ENCODE data around the gene PFKL. TPM values are rescaled to one million over a fixed set of nuclear protein-coding genes. Genes with fewer than 3 reads are reported as not detected.

PFKL gene
- polyA plus RNA-seq, 2 donors, result 85.7 to 96.4 TPM

DNA sequence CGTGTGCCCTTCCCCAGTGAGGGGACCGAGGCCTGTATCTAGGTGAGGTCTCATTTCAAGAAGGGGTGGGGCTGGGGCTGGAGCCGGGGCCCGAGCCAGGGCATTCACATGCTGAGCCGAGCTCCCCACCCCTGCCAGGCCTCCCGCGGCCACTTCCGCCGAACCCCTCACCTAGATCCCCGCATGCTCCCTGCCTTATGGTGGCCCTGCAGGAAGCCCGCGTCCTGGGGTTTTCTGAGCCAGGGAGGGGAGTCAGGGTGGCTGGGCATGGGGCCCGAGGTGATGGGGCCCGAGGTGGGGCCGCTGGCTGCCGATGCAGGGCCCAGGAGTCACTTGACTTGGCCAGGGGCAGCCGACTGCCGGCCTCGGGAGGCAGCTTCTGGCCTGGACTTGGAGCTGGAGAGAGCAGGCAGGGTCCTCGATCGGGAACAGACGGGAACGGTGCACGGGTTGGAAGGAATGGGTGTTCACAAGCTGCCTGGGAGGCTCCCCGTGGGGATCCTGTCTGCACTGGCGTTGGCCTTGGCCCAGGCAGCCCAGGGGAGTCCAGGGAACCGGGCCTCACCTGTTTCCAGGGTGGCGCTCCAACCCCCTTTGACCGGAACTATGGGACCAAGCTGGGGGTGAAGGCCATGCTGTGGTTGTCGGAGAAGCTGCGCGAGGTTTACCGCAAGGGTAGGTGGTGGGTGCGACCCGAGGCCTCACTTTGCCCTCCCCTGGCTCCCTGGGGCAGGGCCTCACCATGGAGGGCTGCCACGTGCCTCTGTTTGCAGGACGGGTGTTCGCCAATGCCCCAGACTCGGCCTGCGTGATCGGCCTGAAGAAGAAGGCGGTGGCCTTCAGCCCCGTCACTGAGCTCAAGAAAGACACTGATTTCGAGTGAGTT, 25.8 kb downstream of the PFKL start:
- WGBS, 2 donors, result 84 to 85% methylated on average over 42 to 44 of the region's 44 CpGs

DNA sequence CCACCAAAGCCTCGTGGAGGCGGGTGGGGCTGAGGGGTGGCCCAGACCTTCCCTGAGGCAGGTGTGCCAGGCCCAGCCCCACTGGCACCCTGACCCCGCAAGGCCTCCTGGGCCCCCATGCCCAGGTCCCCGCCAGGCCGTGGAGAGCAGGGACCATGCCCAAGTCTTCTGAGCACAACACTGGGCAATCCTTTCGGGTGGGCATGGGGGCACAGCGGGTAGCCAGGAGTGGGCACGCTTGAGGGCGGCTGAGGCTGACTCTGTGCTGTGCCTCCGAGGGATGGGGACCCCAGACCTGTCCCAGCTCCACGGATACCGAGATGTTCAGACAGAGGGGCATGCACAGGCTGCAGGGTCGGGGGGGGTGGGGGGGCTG, 26.4 kb downstream of the PFKL start:
- H3K27me3 ChIP-seq (ENCODE audit: control insufficient read depth in 1 of 2, insufficient read depth in 2 of 2, low read length in 2 of 2), result no peaks in the 10 kb centered on the region
- no peak overlapping the region for H3K27ac ChIP-seq (ENCODE audit: low read depth in 2 of 2, low read length in 1 of 2)
- no peak overlapping the region for H3K4me3 ChIP-seq (ENCODE audit: low read depth in 1 of 2, low read length in 2 of 2)
- H3K9me3 ChIP-seq (ENCODE audit: control insufficient read depth in 2 of 2, insufficient read depth in 1 of 2, low read depth in 1 of 2, low read length in 1 of 2), result no peaks in the 10 kb centered on the region
- 83 to 88% methylated on average over 13 of the region's 13 CpGs for WGBS, 2 donors
- no peaks in the 10 kb centered on the region for H3K4me1 ChIP-seq (ENCODE audit: control insufficient read depth in 2 of 2, insufficient read depth in 2 of 2, low read length in 1 of 2)
- peaks cover 4 to 64% of the 10 kb centered on the region in 2 donors for H3K36me3 ChIP-seq (ENCODE audit: control insufficient read depth in 2 of 2, insufficient read depth in 2 of 2, low read length in 1 of 2)

More for the DNA sequence above, 25.8 kb downstream of the PFKL start:
- no peaks in the 10 kb centered on the region for H3K27me3 ChIP-seq (ENCODE audit: control insufficient read depth in 1 of 2, insufficient read depth in 2 of 2, low read length in 2 of 2)
- H3K9me3 ChIP-seq (ENCODE audit: control insufficient read depth in 2 of 2, insufficient read depth in 1 of 2, low read depth in 1 of 2, low read length in 1 of 2), result no peaks in the 10 kb centered on the region
- no peak overlapping the region for H3K4me3 ChIP-seq (ENCODE audit: low read depth in 1 of 2, low read length in 2 of 2)
- H3K4me1 ChIP-seq (ENCODE audit: control insufficient read depth in 2 of 2, insufficient read depth in 2 of 2, low read length in 1 of 2), result no peaks in the 10 kb centered on the region
- peaks cover 4 to 69% of the 10 kb centered on the region in 2 donors for H3K36me3 ChIP-seq (ENCODE audit: control insufficient read depth in 2 of 2, insufficient read depth in 2 of 2, low read length in 1 of 2)
- H3K27ac ChIP-seq (ENCODE audit: low read depth in 2 of 2, low read length in 1 of 2), result no peak overlapping the region

DNA sequence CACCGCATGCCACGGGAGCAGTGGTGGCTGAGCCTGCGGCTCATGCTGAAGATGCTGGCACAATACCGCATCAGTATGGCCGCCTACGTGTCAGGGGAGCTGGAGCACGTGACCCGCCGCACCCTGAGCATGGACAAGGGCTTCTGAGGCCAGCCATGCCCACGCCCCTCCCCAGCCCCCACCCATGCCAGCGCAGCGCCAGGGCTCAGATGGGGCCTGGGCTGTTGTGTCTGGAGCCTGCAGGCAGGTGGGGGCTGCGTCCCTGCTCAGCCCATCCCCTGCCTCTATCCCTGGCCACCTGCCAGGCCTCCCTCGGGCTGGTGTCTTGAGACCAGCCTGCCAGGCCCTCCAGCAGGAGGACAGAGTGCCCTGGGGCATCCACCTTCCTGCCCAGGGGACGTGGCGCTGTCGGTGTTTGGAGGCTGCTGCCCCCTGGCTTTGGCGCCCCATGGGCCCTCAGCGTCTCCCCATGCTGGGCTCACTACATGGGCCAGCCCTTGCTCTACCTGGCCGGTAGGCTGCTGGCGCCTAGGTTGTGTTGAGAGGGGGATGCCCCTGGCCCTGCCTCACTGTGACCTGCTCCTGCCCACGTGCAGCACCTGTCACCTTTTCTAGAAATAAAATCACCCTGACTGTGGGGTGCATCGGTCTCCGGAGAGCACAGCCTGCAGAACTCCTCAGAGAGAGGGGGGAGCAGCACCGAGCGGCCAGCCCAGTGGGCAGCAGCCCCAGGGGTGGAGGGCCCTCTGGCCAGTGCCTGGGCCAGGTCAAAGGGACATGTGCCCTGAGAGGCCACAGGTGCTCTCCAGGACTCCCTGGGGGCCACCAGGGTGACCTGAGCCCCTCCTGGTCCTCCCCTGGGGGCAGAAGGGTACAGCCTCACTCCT, 27.1 kb downstream of the PFKL start:
- Histone ChIP-seq H3K36me3 (ENCODE audit: control insufficient read depth in 2 of 2, insufficient read depth in 2 of 2, low read length in 1 of 2) (peaks cover 4 to 57% of the 10 kb centered on the region in 2 donors), H3K4me1 (ENCODE audit: control insufficient read depth in 2 of 2, insufficient read depth in 2 of 2, low read length in 1 of 2) (no peaks in the 10 kb centered on the region), H3K27ac (ENCODE audit: low read depth in 2 of 2, low read length in 1 of 2) (no peak overlapping the region), H3K9me3 (ENCODE audit: control insufficient read depth in 2 of 2, insufficient read depth in 1 of 2, low read depth in 1 of 2, low read length in 1 of 2) (no peaks in the 10 kb centered on the region), H3K4me3 (ENCODE audit: low read depth in 1 of 2, low read length in 2 of 2) (no peak overlapping the region), H3K27me3 (ENCODE audit: control insufficient read depth in 1 of 2, insufficient read depth in 2 of 2, low read length in 2 of 2) (no peaks in the 10 kb centered on the region)
- 86 to 90% methylated on average over 24 to 26 of the region's 26 CpGs for WGBS, 2 donors

DNA sequence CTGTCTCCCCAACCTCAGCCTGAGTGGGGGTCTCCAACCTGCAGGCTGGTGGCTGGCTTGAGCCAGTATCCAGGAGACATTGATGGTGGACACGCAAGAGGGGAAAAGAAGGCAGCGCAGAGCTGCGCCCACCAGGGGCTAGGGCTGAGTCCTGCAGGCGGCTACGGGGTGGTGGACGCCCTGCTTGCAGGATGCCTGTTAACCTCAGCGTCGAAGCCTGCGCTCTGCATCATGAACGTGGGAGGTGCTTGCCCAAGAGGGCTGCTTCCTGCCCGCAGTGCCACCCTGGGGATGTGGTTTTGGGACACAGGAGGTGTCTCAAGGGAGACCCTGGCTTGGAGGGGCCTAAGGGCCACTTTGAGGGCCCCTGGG, 27.7 kb downstream of the PFKL start:
- H3K27ac ChIP-seq (ENCODE audit: low read depth in 2 of 2, low read length in 1 of 2), result no peak overlapping the region
- H3K4me1 ChIP-seq (ENCODE audit: control insufficient read depth in 2 of 2, insufficient read depth in 2 of 2, low read length in 1 of 2), result no peaks in the 10 kb centered on the region
- peaks cover 4 to 55% of the 10 kb centered on the region in 2 donors for H3K36me3 ChIP-seq (ENCODE audit: control insufficient read depth in 2 of 2, insufficient read depth in 2 of 2, low read length in 1 of 2)
- H3K4me3 ChIP-seq (ENCODE audit: low read depth in 1 of 2, low read length in 2 of 2), result no peak overlapping the region
- H3K27me3 ChIP-seq (ENCODE audit: control insufficient read depth in 1 of 2, insufficient read depth in 2 of 2, low read length in 2 of 2), result no peaks in the 10 kb centered on the region
- H3K9me3 ChIP-seq (ENCODE audit: control insufficient read depth in 2 of 2, insufficient read depth in 1 of 2, low read depth in 1 of 2, low read length in 1 of 2), result no peaks in the 10 kb centered on the region
- WGBS, 2 donors, result 88 to 89% methylated on average over 11 of the region's 11 CpGs

DNA sequence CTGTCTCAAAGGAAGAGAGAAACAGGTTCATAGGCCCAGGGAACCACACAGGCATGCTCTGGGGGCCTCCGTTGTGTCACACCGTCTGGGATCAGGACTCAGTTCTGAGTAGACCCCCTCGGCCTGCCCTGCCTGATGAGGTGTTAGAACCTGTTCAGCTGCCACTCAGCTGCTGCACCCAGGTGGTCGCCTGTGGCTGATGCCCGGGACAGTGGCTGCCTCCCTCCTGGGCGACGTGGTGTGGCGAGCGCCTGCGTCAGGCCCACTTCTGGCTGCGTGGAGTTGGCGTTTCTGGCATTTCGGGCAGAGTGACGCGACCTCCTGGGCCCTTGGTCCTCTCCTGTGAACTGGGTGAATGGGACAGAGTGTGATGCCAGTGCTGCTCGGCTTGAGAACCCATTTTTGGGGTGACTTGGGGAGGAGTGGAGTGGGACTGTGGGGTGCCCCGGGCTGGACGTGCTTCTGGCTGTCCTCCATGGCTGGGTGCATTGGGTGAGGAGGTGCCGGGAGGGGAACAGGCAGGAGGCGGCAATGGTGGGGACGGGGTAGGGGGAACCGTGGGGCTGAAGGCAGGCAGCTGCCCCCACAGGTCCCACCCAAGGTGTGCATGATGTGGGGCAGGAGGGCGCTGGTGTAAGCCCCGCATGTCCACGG, 28.5 kb downstream of the PFKL start:
- 78 to 79% methylated on average over 25 of the region's 25 CpGs for WGBS, 2 donors
- no peak overlapping the region for H3K4me3 ChIP-seq (ENCODE audit: low read depth in 1 of 2, low read length in 2 of 2)
- H3K36me3 ChIP-seq (ENCODE audit: control insufficient read depth in 2 of 2, insufficient read depth in 2 of 2, low read length in 1 of 2), result peaks cover 4 to 49% of the 10 kb centered on the region in 2 donors
- no peaks in the 10 kb centered on the region for H3K4me1 ChIP-seq (ENCODE audit: control insufficient read depth in 2 of 2, insufficient read depth in 2 of 2, low read length in 1 of 2)
- H3K27ac ChIP-seq (ENCODE audit: low read depth in 2 of 2, low read length in 1 of 2), result no peak overlapping the region
- H3K27me3 ChIP-seq (ENCODE audit: control insufficient read depth in 1 of 2, insufficient read depth in 2 of 2, low read length in 2 of 2), result no peaks in the 10 kb centered on the region
- no peaks in the 10 kb centered on the region for H3K9me3 ChIP-seq (ENCODE audit: control insufficient read depth in 2 of 2, insufficient read depth in 1 of 2, low read depth in 1 of 2, low read length in 1 of 2)

DNA sequence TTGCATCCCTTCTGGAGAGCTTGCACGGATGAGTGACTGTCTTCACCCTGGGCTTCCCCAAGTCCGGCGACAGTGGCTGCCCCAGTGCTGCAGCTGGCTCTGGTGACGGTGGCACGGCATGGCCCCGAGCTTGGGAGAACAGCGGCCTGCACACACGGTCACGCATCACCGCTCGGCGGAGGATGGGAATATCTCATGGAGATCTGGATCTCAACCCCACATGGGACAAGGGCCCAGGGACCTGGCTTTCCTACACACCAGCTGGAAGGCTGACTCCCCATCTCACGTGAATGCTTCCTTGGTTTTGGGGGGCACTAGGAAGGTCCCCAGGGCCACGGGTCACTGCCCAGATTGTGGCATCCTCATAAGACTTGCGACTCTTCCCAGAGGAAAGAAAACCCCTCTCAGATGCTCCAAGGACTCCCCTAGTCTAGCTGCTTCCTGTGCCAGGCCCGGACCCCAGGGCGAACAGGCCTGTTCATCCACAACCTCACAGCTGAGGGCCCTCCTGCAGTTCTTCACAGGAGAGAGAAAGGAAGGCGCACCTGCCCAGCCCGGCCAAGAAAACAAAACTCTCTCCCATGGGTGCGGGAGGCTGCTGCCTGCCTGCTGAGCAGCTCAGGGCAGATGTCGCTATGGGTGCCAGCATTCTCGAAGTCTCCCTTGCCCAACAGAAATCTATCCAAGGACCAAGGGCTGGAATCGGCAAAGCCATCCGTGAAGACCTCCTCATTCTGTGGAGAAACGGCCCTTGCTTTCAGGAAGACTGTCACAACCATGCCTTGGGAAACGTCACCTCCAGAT, 29.4 kb downstream of the PFKL start:
- 63 to 66% methylated on average over 26 of the region's 26 CpGs for WGBS, 2 donors
- Histone ChIP-seq H3K4me3 (ENCODE audit: low read depth in 1 of 2, low read length in 2 of 2) (no peak overlapping the region), H3K4me1 (ENCODE audit: control insufficient read depth in 2 of 2, insufficient read depth in 2 of 2, low read length in 1 of 2) (peaks cover 0 to 5% of the 10 kb centered on the region in 2 donors), H3K36me3 (ENCODE audit: control insufficient read depth in 2 of 2, insufficient read depth in 2 of 2, low read length in 1 of 2) (peaks cover 4 to 40% of the 10 kb centered on the region in 2 donors), H3K9me3 (ENCODE audit: control insufficient read depth in 2 of 2, insufficient read depth in 1 of 2, low read depth in 1 of 2, low read length in 1 of 2) (no peaks in the 10 kb centered on the region), H3K27ac (ENCODE audit: low read depth in 2 of 2, low read length in 1 of 2) (no peak overlapping the region), H3K27me3 (ENCODE audit: control insufficient read depth in 1 of 2, insufficient read depth in 2 of 2, low read length in 2 of 2) (no peaks in the 10 kb centered on the region)

DNA sequence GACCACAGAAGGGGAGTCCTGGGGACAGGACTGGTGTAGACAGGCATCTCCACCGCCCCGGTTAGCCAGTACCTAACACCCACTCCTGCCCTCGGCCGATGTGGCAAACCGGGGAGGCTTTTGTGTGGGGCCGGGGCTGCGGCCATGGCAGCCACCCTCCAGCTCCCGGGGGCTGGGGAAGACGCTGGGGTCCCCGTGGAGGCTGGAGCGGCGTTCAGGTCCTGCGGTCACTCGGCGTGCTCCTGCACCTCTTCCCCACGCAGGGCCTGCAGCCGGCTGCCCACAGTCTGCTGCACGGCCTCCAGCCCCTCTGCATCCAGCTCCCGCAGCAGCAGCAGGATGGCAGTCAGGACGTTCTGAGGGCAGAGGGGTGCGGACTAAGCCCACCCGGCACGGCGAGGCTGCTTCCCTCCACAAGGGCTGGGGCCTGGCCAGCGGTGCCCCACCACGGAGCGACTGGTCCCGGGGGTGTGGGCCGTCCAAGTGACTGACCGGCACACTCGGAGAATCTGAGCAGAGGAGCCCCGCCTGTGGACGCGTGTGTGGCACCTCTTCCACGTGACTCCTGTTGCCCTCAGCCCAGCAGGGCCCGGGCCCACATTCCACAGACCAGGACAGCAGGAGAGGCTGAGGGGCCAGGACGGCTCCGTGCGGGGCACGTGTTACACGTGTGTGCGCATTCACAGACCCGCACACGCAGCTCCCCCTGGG, 30.3 kb downstream of the PFKL start:
- Histone ChIP-seq H3K9me3 (ENCODE audit: control insufficient read depth in 2 of 2, insufficient read depth in 1 of 2, low read depth in 1 of 2, low read length in 1 of 2) (no peaks in the 10 kb centered on the region), H3K4me3 (ENCODE audit: low read depth in 1 of 2, low read length in 2 of 2) (no peak overlapping the region), H3K4me1 (ENCODE audit: control insufficient read depth in 2 of 2, insufficient read depth in 2 of 2, low read length in 1 of 2) (peaks cover 0 to 7% of the 10 kb centered on the region in 2 donors), H3K36me3 (ENCODE audit: control insufficient read depth in 2 of 2, insufficient read depth in 2 of 2, low read length in 1 of 2) (peaks cover 0 to 32% of the 10 kb centered on the region in 2 donors), H3K27ac (ENCODE audit: low read depth in 2 of 2, low read length in 1 of 2) (no peak overlapping the region), H3K27me3 (ENCODE audit: control insufficient read depth in 1 of 2, insufficient read depth in 2 of 2, low read length in 2 of 2) (no peaks in the 10 kb centered on the region)
- WGBS, 2 donors, result 83 to 90% methylated on average over 42 to 44 of the region's 44 CpGs

DNA sequence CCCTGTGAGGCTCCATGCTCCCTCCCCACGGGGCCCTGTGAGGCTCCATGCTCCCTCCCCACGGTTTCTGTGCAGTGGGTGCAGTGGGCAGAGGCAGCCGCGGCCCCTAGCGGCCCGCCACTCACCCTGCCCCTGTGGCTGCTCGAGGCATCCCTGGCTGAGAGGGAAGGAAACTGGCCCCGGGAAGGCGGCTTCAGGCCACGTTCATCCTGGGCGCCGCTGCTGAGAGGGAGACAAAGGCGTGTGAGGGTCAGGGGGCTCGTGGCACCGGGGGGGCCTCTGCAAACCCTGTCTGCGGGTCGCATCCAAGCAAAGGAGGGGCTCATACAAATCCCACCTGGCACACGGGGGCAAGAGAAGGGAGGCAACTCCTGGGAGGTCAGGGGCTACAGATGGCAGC, 30.8 kb downstream of the PFKL start:
- Histone ChIP-seq H3K27me3 (ENCODE audit: control insufficient read depth in 1 of 2, insufficient read depth in 2 of 2, low read length in 2 of 2) (no peaks in the 10 kb centered on the region), H3K4me3 (ENCODE audit: low read depth in 1 of 2, low read length in 2 of 2) (no peak overlapping the region), H3K27ac (ENCODE audit: low read depth in 2 of 2, low read length in 1 of 2) (no peak overlapping the region), H3K9me3 (ENCODE audit: control insufficient read depth in 2 of 2, insufficient read depth in 1 of 2, low read depth in 1 of 2, low read length in 1 of 2) (no peaks in the 10 kb centered on the region), H3K36me3 (ENCODE audit: control insufficient read depth in 2 of 2, insufficient read depth in 2 of 2, low read length in 1 of 2) (peaks cover 0 to 29% of the 10 kb centered on the region in 2 donors), H3K4me1 (ENCODE audit: control insufficient read depth in 2 of 2, insufficient read depth in 2 of 2, low read length in 1 of 2) (peaks cover 0 to 7% of the 10 kb centered on the region in 2 donors)
- WGBS, 2 donors, result 78 to 80% methylated on average over 18 of the region's 18 CpGs

All from esophagus (tissue), 2 donors.